NCI-H2227 treated with DMSO at 0.1 percent for 48 hours (cell line): Measurements from ENCODE around the gene MUS81.
"Not testable (repeated sequence)": the region's sequence is repeated elsewhere in the genome, so short reads cannot be mapped to it uniquely, and the experiment has no call there.

Experiments used
- DNase-seq: peaks from one replicate; lab custom pipeline; 2025; lab: John Stamatoyannopoulos, UW

MUS81 gene

DNA sequence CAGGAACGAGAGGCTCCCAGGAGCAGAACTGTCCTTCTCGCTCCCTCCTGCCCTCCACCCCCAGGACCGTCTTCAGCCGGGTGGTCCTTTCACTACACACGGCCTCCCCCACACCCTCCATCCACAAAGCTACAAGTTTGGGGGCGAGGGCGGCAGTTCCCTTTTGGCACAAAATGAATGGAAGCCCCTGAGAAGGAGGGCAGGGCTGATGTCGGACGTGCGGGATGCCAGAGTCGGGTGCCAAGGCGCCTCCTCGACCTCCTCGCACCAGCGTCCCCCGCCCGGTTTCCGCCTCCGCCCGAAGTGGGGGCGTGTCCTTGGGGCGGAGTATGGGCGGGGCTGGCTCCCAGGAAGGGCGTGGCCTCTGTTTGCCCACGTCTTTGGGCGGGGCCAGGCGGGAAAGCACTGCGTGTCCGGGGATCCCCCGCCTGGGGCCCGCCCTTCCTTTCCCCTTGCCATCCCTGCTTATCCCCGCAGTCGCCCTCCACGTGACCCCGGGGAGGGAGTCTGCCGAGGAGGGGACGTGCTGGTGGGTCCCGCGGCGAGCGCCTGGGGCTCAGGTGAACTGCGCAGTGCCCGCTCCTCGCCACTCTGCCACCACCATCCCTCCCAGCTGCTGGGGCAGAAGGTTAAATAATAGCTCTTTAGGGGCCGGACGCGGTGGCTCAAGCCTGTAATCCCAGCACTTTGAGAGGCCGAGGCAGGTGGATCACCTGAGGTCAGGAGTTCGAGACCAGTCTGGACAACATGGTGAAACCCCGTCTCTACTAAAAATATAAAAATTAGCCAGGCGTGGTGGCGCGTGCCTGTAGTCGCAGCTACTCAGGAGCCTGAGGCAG is 13.3 kb downstream of the MUS81 start:
- peak; percentile 90 for DNase-seq

GRCh38 chr11:65879617-65880016 is 19.4 kb downstream of the MUS81 start, which contains the start of gene CTSW:
TSS of gene CTSW (plus strand) at chr11:65879837. CDS start at chr11:65879855, 18 bp downstream.
- no peak for DNase-seq

- no peak for DNase-seq
These were observed 19.8 kb downstream of the MUS81 start for GRCh38 chr11:65880027-65880426.

- DNase-seq = no peak
These were observed 20.7 kb downstream of the MUS81 start for GRCh38 chr11:65880844-65881421.

- no peak for DNase-seq
These were observed 22.2 kb downstream of the MUS81 start for GRCh38 chr11:65882120-65883057.

- DNase-seq = no peak
These were observed 23.0 kb downstream of the MUS81 start for GRCh38 chr11:65883058-65883761.

- DNase-seq = no peak
These were observed 23.8 kb downstream of the MUS81 start for GRCh38 chr11:65883786-65884715.

DNA sequence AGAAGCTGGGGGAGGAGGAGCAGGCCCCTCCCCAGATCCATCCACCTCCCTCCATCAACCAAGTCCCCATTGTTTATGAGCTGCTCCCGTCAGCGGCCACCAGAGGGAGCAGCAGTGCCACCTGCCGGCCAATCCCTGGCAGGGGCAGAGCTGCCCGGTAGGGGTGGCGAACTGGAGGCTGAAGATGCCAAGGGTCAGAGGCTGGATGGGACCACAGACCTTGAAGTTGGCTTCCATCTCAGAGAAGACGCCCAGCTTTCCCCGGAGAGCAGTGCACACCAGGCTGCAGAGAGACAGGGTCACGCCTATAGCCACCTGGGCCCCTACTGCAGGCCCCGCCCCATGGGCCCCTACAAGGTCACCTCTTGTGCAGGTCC is 24.5 kb downstream of the MUS81 start:
- peak; percentile 65 for DNase-seq

- no peak for DNase-seq
These were observed 25.0 kb downstream of the MUS81 start for GRCh38 chr11:65885231-65885630.

- DNase-seq = no peak
These were observed 25.7 kb downstream of the MUS81 start for GRCh38 chr11:65885808-65886536.

- DNase-seq = no peak
These were observed 26.8 kb downstream of the MUS81 start for GRCh38 chr11:65886826-65887722.

DNA sequence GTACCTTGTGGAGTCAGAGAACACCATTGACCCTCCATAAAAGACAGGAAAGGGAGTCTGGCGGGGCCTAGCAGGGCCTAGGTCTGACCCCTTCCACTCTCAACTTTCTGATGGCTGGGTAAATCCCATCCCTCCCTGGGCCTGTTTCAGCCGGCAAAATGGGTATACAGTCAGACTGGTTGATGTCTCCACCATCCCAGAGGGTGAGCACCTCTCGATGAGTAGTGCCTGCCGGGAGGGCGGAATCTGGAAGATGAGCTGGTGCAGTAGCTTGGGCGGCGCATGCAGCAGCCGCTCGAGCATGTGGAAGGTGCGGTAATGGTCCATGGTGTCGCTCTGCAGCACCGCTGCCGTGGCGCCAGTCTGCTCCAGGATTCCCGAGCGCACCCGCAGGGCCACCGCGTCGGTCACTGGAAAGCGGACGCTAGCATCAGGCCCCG is 27.5 kb downstream of the MUS81 start:
- DNase-seq = no peak

GRCh38 chr11:65888163-65888814 is 28.1 kb downstream of the MUS81 start, which contains the start of gene FIBP:
TSS of gene FIBP (minus strand) at chr11:65888471. CDS start at chr11:65888418, 53 bp downstream.
- peak; percentile 91 for DNase-seq

DNA sequence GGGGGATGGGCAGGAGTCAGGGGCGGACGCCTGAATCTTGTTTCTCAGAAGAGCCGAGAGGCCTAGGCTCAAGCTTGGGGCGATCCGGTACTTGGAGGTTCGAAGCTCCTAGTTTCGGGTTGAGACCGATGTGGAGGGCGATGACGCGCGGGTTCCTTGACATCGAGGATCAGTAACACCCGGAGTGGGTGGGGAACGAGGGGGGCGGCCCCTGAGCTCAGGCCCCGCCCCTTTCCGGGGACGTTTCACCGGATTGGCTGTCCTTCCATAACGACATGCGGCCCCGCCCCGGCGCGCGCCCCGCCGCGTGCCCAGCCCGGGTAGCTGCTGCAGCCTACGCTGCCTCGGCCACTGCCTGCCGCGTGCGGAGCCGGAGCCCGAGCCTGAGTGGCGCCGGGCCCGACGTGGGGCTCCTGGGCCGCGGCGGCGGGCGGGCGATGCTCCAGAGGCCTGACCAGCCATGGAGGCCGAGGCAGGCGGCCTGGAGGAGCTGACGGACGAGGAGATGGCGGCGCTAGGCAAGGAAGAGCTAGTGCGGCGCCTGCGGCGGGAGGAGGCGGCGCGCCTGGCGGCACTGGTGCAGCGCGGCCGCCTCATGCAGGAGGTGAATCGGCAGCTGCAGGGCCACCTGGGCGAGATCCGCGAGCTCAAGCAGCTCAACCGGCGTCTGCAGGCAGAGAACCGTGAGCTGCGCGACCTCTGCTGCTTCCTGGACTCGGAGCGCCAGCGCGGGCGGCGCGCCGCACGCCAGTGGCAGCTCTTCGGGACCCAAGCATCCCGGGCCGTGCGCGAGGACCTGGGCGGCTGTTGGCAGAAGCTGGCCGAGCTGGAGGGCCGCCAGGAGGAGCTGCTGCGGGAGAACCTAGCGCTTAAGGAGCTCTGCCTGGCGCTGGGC is 30.3 kb downstream of the MUS81 start, which contains the start of gene CCDC85B:
Gene CCDC85B (plus strand): TSS at position 350 of the 895 bp plus-strand sequence. CDS start 111 bp downstream, at position 461.
- DNase-seq = peak; percentile 92

- no peak for DNase-seq
These were observed 31.2 kb downstream of the MUS81 start for GRCh38 chr11:65891219-65892136.

- DNase-seq = not testable (repeated sequence)
These were observed 31.9 kb downstream of the MUS81 start for GRCh38 chr11:65892137-65892540.
